HCT116 (cell line): ENCODE data around the gene RNF166.

Source experiments
- EZH2 ChIP-seq: fragments of 200-600 bp; sonication (generic); IDR thresholded peaks from 2 replicates; pipeline ENCODE4 v1.6.1; 2017; ENCODE audit warnings: antibody characterized with exemption, mixed run types
- POLR2A ChIP-seq: IDR thresholded peaks from 2 replicates; pipeline ENCODE4 v1.7.0; 2011; ENCODE audit warnings: borderline replicate concordance; ENCODE audit not compliant: insufficient read depth, insufficient read length; ENCODE audit errors: extremely low read depth
- POLR2AphosphoS5 ChIP-seq: IDR thresholded peaks from 2 replicates; pipeline ENCODE4 v1.6.1; 2011; ENCODE audit warnings: mild to moderate bottlenecking, low read depth, low read length, moderate library complexity
- TF ChIP-seq, protein P1 (sequence below), 3 experiments: fragments of 200-600 bp in 1 of 3; sonication (generic) in 1 of 3; IDR thresholded peaks in 2 of 3; conservative IDR thresholded peaks in 1 of 3; 2 replicates each; pipeline ENCODE4 v1.5.1; 2012 to 2017; ENCODE audit warnings: low read depth in 2 of 3, low read length in 2 of 3, antibody characterized with exemption in 1 of 3, borderline replicate concordance in 1 of 3, control low read depth in 1 of 3, mild to moderate bottlenecking in 1 of 3, mixed read lengths in 1 of 3, mixed run types in 1 of 3, moderate library complexity in 1 of 3; ENCODE audit not compliant: insufficient read depth in 1 of 3
- TF ChIP-seq, protein P2 (sequence below): IDR thresholded peaks from 2 replicates; pipeline ENCODE4 v1.6.1; 2012

DNA sequence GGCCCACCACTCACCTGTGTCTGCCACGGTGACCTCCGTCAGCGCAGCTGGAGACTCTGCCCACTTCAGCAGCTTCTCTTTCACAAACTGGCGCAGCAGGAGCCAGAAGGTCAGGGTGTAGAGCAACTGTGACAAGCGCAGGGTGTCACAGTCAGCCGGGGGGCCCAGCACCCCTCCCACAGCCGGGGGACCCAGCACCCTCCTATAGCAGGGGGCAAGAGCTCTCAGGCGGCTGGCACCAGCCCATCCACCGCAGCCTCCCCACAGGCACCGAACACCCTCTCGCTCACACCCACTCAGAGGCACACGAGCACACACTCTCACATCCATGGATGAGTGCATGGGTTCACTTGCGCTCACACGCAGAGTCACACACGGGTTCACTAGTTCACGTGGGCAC, 28.9 kb upstream of the RNF166 start:
- TF ChIP-seq, protein P1, sequence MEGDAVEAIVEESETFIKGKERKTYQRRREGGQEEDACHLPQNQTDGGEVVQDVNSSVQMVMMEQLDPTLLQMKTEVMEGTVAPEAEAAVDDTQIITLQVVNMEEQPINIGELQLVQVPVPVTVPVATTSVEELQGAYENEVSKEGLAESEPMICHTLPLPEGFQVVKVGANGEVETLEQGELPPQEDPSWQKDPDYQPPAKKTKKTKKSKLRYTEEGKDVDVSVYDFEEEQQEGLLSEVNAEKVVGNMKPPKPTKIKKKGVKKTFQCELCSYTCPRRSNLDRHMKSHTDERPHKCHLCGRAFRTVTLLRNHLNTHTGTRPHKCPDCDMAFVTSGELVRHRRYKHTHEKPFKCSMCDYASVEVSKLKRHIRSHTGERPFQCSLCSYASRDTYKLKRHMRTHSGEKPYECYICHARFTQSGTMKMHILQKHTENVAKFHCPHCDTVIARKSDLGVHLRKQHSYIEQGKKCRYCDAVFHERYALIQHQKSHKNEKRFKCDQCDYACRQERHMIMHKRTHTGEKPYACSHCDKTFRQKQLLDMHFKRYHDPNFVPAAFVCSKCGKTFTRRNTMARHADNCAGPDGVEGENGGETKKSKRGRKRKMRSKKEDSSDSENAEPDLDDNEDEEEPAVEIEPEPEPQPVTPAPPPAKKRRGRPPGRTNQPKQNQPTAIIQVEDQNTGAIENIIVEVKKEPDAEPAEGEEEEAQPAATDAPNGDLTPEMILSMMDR (IDR thresholded peaks at IDR 0.05 in 2 of 3, conservative IDR thresholded peaks at IDR 0.05 in 1 of 3; ENCODE audit: borderline replicate concordance in 1 of 3, insufficient read depth in 1 of 3, low read depth in 2 of 3, low read length in 2 of 3), result no peak
- TF ChIP-seq POLR2AphosphoS5, result no peak
- TF ChIP-seq EZH2, result no peak
- TF ChIP-seq, protein P2, sequence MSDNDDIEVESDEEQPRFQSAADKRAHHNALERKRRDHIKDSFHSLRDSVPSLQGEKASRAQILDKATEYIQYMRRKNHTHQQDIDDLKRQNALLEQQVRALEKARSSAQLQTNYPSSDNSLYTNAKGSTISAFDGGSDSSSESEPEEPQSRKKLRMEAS, result no peak
- no peak for TF ChIP-seq POLR2A
